ENCODE measurements around the gene WDR70. TPM values are rescaled to one million over a fixed set of nuclear protein-coding genes. Genes with fewer than 3 reads are reported as not detected.
"Not testable (repeated sequence)": the region's sequence is repeated elsewhere in the genome, so short reads cannot be mapped to it uniquely, and the experiment has no call there.

Gene WDR70
- total RNA-seq, 1 experiment from 2014 or later: 35.0 TPM

- no peaks in the 10 kb centered on the region for H3K4me1 Mint-ChIP-seq
- TF ChIP-seq E2F4 (CRISPR knock-in tag; IDR thresholded peaks at IDR 0.05; ENCODE audit: borderline replicate concordance, low read depth): no peak
- no peak for TF ChIP-seq ZNF138 (CRISPR knock-in tag; conservative IDR thresholded peaks at IDR 0.05)
- no peak for TF ChIP-seq OVOL2 (CRISPR knock-in tag; IDR thresholded peaks at IDR 0.05; ENCODE audit: borderline replicate concordance)
- no peak for TF ChIP-seq NFYB (CRISPR knock-in tag; conservative IDR thresholded peaks at IDR 0.05; ENCODE audit: low read depth)
- no peak for TF ChIP-seq ARID4B (CRISPR knock-in tag; IDR thresholded peaks at IDR 0.05; ENCODE audit: borderline replicate concordance)
- no peak for TF ChIP-seq SOX15 (CRISPR knock-in tag; IDR thresholded peaks at IDR 0.05)
- no peak for TF ChIP-seq SMAD3 (CRISPR knock-in tag; IDR thresholded peaks at IDR 0.05; ENCODE audit: borderline replicate concordance)
- no peak for TF ChIP-seq NR3C1 (CRISPR knock-in tag; conservative IDR thresholded peaks at IDR 0.05; ENCODE audit: low read depth)
- no peak for TF ChIP-seq STAT6 (CRISPR knock-in tag; conservative IDR thresholded peaks at IDR 0.05; ENCODE audit: low read depth)
- TF ChIP-seq FOXK1 (CRISPR knock-in tag; IDR thresholded peaks at IDR 0.05): no peak
- ATAC-seq: no peak
- no peaks in the 10 kb centered on the region; the same call in 1 of the 2 replicates for H3K27me3 Mint-ChIP-seq (ENCODE audit: low read depth)
- no peak overlapping the region for H3K4me3 Mint-ChIP-seq
- POLR2A ChIA-PET: no interaction called here
- DNase-seq (ENCODE audit: low spot score): no peak
- H3K27ac Mint-ChIP-seq: no peak overlapping the region
- H3K36me3 Mint-ChIP-seq: peaks cover 77% of the 10 kb centered on the region
- peaks cover 53% of the 10 kb centered on the region for H3K9me3 Mint-ChIP-seq
- CTCF ChIA-PET: no interaction called here
These were observed 69.8 kb downstream of the WDR70 start for GRCh38 chr5:37448941-37449340.

GRCh38 chr5:37451991-37452390 is 72.9 kb downstream of the WDR70 start:
- ATAC-seq; DNase-seq (ENCODE audit: low spot score); H3K27ac Mint-ChIP-seq; H3K4me1 Mint-ChIP-seq; H3K27me3 Mint-ChIP-seq (ENCODE audit: low read depth); CTCF ChIA-PET; POLR2A ChIA-PET; H3K4me3 Mint-ChIP-seq: not testable (repeated sequence)
- peaks cover 46% of the 10 kb centered on the region for H3K9me3 Mint-ChIP-seq
- peaks cover 60% of the 10 kb centered on the region for H3K36me3 Mint-ChIP-seq

- H3K27me3 Mint-ChIP-seq (ENCODE audit: low read depth); H3K4me1 Mint-ChIP-seq; ATAC-seq; CTCF ChIA-PET; POLR2A ChIA-PET; DNase-seq (ENCODE audit: low spot score); H3K27ac Mint-ChIP-seq; H3K4me3 Mint-ChIP-seq: not testable (repeated sequence)
- Mint-ChIP-seq H3K9me3 (peaks cover 44% of the 10 kb centered on the region), H3K36me3 (peaks cover 51% of the 10 kb centered on the region)
These were observed 74.1 kb downstream of the WDR70 start for GRCh38 chr5:37453252-37453651.

GRCh38 chr5:37454402-37455055 is 75.4 kb downstream of the WDR70 start:
- ATAC-seq; DNase-seq (ENCODE audit: low spot score); H3K4me1 Mint-ChIP-seq; H3K27me3 Mint-ChIP-seq (ENCODE audit: low read depth); H3K4me3 Mint-ChIP-seq; POLR2A ChIA-PET; H3K27ac Mint-ChIP-seq; CTCF ChIA-PET: not testable (repeated sequence)
- peaks cover 43% of the 10 kb centered on the region for H3K36me3 Mint-ChIP-seq
- peaks cover 39% of the 10 kb centered on the region for H3K9me3 Mint-ChIP-seq

- peak overlapping the region; percentile 65; the same call in 1 of the 2 replicates for H3K27ac Mint-ChIP-seq
- H3K27me3 Mint-ChIP-seq (ENCODE audit: low read depth); CTCF ChIA-PET; H3K9me3 Mint-ChIP-seq; H3K4me3 Mint-ChIP-seq; ATAC-seq; H3K36me3 Mint-ChIP-seq; H3K4me1 Mint-ChIP-seq; DNase-seq (ENCODE audit: low spot score): not testable (repeated sequence)
- POLR2A ChIA-PET: interaction anchor here (0.7 kb wide), 1 partner anchor 728 kb away, joined by 3 read pairs; no protein-coding TSS in a partner anchor
These were observed 84.3 kb downstream of the WDR70 start for GRCh38 chr5:37463191-37464051.

- H3K9me3 Mint-ChIP-seq; H3K4me1 Mint-ChIP-seq; POLR2A ChIA-PET; CTCF ChIA-PET; H3K27me3 Mint-ChIP-seq (ENCODE audit: low read depth); ATAC-seq; H3K4me3 Mint-ChIP-seq; DNase-seq (ENCODE audit: low spot score); H3K27ac Mint-ChIP-seq: not testable (repeated sequence)
- peaks cover 10% of the 10 kb centered on the region; the same call in 1 of the 2 replicates for H3K36me3 Mint-ChIP-seq
These were observed 85.5 kb downstream of the WDR70 start for GRCh38 chr5:37464581-37464980.

Measured in WTC11 (cell line).